Measurements from ENCODE around the gene RAB5A.

DNA sequence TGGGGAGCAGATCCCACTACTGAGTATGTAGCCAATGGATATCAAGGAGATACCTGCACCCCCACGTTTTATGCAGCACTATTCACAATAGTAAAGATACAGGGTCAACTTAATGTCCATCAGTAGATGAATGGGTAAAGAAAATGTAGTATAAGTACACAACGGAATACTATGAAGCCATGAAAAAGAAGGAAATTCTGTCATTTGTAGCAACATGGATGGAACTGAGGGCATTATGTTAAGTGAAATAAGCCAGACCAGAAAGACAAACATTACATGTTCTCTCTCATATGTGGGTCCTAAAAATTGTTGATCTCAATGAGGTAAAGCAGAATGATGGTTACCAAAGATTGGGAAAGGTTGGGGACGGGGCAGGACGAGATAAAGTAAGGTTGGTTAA lies 50.6 kb downstream of the RAB5A start:
- TF ChIP-seq CTCF (IDR thresholded peaks at IDR 0.05 in 8 of 11, conservative IDR thresholded peaks at IDR 0.05 in 3 of 11) = no peak
- no peak for TF ChIP-seq POLR2A (IDR thresholded peaks at IDR 0.05)

Data from spleen (tissue), 7 donors.